Peyer's patch (tissue), 4 donors: Measurements from ENCODE around the gene ZBTB46.

Experiments used
- POLR2A ChIP-seq, 2 donors: fragments of 450-650 bp; IDR thresholded peaks; one replicate each; pipeline ENCODE4 v1.5.1; 2017; ENCODE audit warnings: antibody characterized with exemption in 2 of 2, mild to moderate bottlenecking in 2 of 2, moderate library complexity in 2 of 2
- TF ChIP-seq, protein P1 (sequence below), 6 experiments: fragments of 450-650 bp in 4 of 6; fragments of 200-600 bp in 2 of 6; sonication (generic) in 1 of 6; IDR thresholded peaks; one replicate each; pipeline ENCODE4 v1.5.1; 2017 to 2019; ENCODE audit warnings: antibody characterized with exemption in 6 of 6, mild to moderate bottlenecking in 3 of 6, moderate library complexity in 1 of 6

DNA sequence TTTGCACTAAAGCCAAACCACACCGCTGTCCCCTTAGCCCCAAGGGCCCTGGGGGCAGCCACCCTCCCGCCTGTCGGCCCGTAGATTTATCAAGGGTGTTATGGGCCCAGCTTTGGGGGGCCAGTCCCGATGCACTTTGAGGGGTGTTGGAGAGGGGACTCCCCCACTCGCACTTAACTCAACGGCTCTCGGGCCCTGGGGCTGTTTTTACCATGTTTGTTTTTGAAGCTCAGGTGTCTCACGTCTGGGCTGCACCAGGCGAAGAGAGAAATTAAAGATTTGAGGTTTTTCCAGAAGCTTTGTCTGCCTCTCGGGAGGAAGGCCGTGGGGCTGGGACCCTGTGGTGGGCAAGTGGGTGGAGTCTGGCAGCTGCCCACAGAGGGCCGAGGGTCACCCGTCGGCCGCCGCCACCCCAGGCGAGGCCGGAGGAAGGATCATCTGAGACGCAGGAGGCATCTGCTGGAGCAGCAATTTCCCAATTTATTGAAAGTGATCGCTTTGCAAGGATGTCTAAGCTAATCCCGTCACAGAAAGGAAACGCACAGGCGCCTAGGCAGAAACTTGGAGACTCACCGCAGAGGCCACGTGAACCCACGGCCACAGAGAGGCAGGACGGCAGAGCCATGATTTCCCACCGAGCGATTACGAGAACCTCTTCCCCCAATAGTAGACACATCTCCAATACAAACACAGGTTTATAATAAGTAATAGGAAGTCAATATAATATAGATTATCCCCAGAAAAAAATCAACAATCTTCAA lies 87.7 kb downstream of the ZBTB46 start:
- TF ChIP-seq, protein P1, sequence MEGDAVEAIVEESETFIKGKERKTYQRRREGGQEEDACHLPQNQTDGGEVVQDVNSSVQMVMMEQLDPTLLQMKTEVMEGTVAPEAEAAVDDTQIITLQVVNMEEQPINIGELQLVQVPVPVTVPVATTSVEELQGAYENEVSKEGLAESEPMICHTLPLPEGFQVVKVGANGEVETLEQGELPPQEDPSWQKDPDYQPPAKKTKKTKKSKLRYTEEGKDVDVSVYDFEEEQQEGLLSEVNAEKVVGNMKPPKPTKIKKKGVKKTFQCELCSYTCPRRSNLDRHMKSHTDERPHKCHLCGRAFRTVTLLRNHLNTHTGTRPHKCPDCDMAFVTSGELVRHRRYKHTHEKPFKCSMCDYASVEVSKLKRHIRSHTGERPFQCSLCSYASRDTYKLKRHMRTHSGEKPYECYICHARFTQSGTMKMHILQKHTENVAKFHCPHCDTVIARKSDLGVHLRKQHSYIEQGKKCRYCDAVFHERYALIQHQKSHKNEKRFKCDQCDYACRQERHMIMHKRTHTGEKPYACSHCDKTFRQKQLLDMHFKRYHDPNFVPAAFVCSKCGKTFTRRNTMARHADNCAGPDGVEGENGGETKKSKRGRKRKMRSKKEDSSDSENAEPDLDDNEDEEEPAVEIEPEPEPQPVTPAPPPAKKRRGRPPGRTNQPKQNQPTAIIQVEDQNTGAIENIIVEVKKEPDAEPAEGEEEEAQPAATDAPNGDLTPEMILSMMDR (IDR thresholded peaks at IDR 0.05), result no peak
- TF ChIP-seq POLR2A (IDR thresholded peaks at IDR 0.05), result no peak
